ENCODE measurements around the gene ANKH. TPM values are rescaled to one million over a fixed set of nuclear protein-coding genes. Genes with fewer than 3 reads are reported as not detected.
"Not testable (repeated sequence)": the region's sequence is repeated elsewhere in the genome, so short reads cannot be mapped to it uniquely, and the experiment has no call there.

The ANKH gene
- total and polyA plus RNA-seq, 5 donors from 2014 or later = 56.6 to 177 (median 63.2) TPM

DNA sequence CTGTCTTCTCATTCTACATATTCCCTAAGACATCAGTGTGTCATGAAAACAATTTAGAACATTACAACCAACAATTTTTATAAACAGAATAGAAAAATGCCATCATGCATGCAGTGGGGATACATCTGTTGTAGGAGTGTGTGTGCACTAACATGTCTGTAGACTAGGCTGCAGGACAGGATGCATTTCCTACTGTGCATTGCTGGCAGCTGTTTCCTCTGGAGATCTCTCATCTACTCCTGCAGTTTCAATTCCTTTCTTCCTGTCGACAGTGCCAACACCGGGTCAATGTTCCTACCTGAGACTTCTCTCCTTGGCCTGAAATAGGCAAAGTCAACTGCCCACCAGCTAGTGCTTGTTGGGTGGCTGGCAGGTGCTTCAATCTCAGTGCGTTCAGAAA is 69.8 kb downstream of the ANKH start:
- Mint-ChIP-seq H3K9me3 (no peaks in the 10 kb centered on the region), H3K4me3 (peak overlapping the region in 1 of 4 donors; percentile 21), H3K27me3 (no peaks in the 10 kb centered on the region), H3K36me3 (peaks cover 27% of the 10 kb centered on the region), H3K27ac (peak overlapping the region; percentile 1 to 72 (median 16)), H3K4me1 (peaks cover 54 to 85% (median 65%) of the 10 kb centered on the region in 4 donors)
- H3K9me3 ChIP-seq (ENCODE audit: control insufficient read depth in 2 of 2, low read length in 2 of 2) = no peaks in the 10 kb centered on the region
- H3K4me1 ChIP-seq (ENCODE audit: control insufficient read depth, insufficient read depth, low read length, poor library complexity, severe bottlenecking) = peaks cover 8% of the 10 kb centered on the region
- H3K27ac ChIP-seq (ENCODE audit: insufficient read depth, low read length, poor library complexity, severe bottlenecking) = no peak overlapping the region
- H3K27me3 ChIP-seq (ENCODE audit: control insufficient read depth, insufficient read depth, low read length) = no peaks in the 10 kb centered on the region
- H3K36me3 ChIP-seq (ENCODE audit: control insufficient read depth, insufficient read depth, low read length) = peaks cover 6% of the 10 kb centered on the region
- no peak for ATAC-seq (ENCODE audit: low read depth in 2 of 2)
- peak in 1 of 3 donors; percentile 50 for DNase-seq
- no peak overlapping the region for H3K4me3 ChIP-seq (ENCODE audit: low read depth, low read length)

DNA sequence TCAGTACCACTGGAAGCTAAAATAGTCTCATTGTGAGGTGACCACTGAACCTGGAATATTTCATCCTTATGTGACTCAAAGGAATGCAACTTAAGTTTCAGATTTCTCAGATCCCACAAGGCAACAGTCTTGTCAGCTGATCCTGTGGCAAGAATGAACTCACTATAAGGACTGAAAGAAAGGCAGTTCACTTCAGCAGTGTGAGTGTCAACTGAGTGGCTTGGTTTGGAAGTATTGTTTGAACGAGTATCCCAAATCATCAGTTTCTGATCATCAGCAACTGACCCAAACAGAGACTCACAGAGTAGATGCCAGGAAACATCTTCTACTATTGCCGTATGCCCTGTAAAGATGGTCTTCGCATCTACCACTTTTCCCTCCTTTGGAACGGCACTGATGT is 74.2 kb downstream of the ANKH start:
- H3K27me3 ChIP-seq (ENCODE audit: control insufficient read depth, insufficient read depth, low read length); H3K9me3 ChIP-seq (ENCODE audit: control insufficient read depth in 2 of 2, low read length in 2 of 2); H3K27me3 Mint-ChIP-seq; H3K4me3 ChIP-seq (ENCODE audit: low read depth, low read length); H3K4me3 Mint-ChIP-seq; H3K4me1 ChIP-seq (ENCODE audit: control insufficient read depth, insufficient read depth, low read length, poor library complexity, severe bottlenecking); ATAC-seq (ENCODE audit: low read depth in 2 of 2); DNase-seq; H3K9me3 Mint-ChIP-seq; H3K27ac ChIP-seq (ENCODE audit: insufficient read depth, low read length, poor library complexity, severe bottlenecking): not testable (repeated sequence)
- peaks cover 13% of the 10 kb centered on the region for H3K36me3 ChIP-seq (ENCODE audit: control insufficient read depth, insufficient read depth, low read length)
- peak overlapping the region in 1 of 3 donors; percentile 42 for H3K27ac Mint-ChIP-seq
- H3K36me3 Mint-ChIP-seq = peaks cover 30% of the 10 kb centered on the region
- H3K4me1 Mint-ChIP-seq = peaks cover 53 to 83% (median 66%) of the 10 kb centered on the region in 4 donors

DNA sequence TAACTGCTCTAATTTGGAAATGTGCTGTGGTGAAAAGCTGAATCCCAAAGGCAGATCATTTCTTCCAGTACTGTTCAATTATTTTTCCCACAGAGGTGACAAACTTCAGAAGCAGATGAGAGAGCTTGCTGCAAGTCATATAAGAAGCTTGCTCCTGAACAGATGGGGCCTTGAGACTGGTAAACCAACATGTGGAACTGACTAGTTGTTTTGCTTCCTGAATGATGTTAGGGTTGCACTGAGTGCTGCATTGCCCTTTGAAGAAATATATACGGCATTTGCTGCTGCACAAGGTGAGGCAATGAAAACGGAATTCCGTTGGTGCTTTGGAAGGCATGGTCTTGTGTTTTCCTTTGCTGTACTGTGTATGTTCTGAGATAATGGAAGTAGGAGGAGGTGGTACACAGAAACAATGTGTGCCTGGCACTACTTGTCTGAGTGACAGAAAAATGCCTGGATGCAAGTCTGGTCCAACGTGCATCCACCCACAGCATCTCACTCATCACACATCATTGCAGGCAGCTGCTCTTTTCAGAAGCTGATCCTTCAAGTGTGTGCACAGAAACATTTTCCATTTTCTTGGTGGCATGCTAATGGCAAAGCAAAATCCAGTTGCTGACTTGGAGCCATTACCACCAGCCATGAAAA is 76.9 kb downstream of the ANKH start:
- H3K4me1 ChIP-seq (ENCODE audit: control insufficient read depth, insufficient read depth, low read length, poor library complexity, severe bottlenecking) = peaks cover 23% of the 10 kb centered on the region
- no peaks in the 10 kb centered on the region for H3K27me3 ChIP-seq (ENCODE audit: control insufficient read depth, insufficient read depth, low read length)
- H3K4me1 Mint-ChIP-seq = peaks cover 43 to 85% (median 67%) of the 10 kb centered on the region in 4 donors
- H3K4me3 Mint-ChIP-seq = no peak overlapping the region
- no peaks in the 10 kb centered on the region for H3K27me3 Mint-ChIP-seq
- H3K36me3 Mint-ChIP-seq = peaks cover 37% of the 10 kb centered on the region
- peak overlapping the region in 2 of 3 donors; percentile 68 to 82 for H3K27ac Mint-ChIP-seq
- no peaks in the 10 kb centered on the region for H3K9me3 ChIP-seq (ENCODE audit: control insufficient read depth in 2 of 2, low read length in 2 of 2)
- no peak for DNase-seq
- no peak overlapping the region for H3K27ac ChIP-seq (ENCODE audit: insufficient read depth, low read length, poor library complexity, severe bottlenecking)
- H3K36me3 ChIP-seq (ENCODE audit: control insufficient read depth, insufficient read depth, low read length) = peaks cover 16% of the 10 kb centered on the region
- H3K4me3 ChIP-seq (ENCODE audit: low read depth, low read length) = no peak overlapping the region
- ATAC-seq (ENCODE audit: low read depth in 2 of 2) = no peak
- H3K9me3 Mint-ChIP-seq = no peaks in the 10 kb centered on the region

DNA sequence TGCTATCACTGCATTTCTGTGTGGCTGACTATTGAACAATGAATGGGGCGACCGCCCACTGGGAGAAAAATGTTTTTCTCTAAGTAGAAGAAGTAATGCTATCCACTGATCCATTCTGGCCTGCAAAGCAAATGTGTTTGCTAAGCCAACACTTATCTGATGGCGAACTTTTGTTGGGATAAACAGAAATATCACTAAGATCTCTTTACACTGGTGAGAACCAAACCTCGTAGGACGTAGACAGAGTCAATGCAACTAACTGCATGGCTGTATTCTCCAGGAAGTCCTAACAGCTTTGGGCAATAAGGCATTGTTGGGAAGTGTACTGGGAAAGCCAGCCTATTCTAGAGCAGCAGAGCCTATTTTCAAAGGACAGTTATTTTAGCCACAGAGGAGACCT is 77.7 kb downstream of the ANKH start:
- Histone ChIP-seq H3K9me3 (ENCODE audit: control insufficient read depth in 2 of 2, low read length in 2 of 2) (no peaks in the 10 kb centered on the region), H3K36me3 (ENCODE audit: control insufficient read depth, insufficient read depth, low read length) (peaks cover 16% of the 10 kb centered on the region), H3K4me1 (ENCODE audit: control insufficient read depth, insufficient read depth, low read length, poor library complexity, severe bottlenecking) (peaks cover 23% of the 10 kb centered on the region), H3K27ac (ENCODE audit: insufficient read depth, low read length, poor library complexity, severe bottlenecking) (no peak overlapping the region), H3K4me3 (ENCODE audit: low read depth, low read length) (no peak overlapping the region), H3K27me3 (ENCODE audit: control insufficient read depth, insufficient read depth, low read length) (no peaks in the 10 kb centered on the region)
- ATAC-seq (ENCODE audit: low read depth in 2 of 2) (no peak), DNase-seq (no peak)
- Mint-ChIP-seq H3K4me1 (peaks cover 36 to 82% (median 62%) of the 10 kb centered on the region in 4 donors), H3K27me3 (no peaks in the 10 kb centered on the region), H3K27ac (peak overlapping the region in 2 of 3 donors; percentile 61 to 82), H3K9me3 (no peaks in the 10 kb centered on the region), H3K4me3 (peak overlapping the region in 1 of 4 donors; percentile 20), H3K36me3 (peaks cover 35% of the 10 kb centered on the region)

DNA sequence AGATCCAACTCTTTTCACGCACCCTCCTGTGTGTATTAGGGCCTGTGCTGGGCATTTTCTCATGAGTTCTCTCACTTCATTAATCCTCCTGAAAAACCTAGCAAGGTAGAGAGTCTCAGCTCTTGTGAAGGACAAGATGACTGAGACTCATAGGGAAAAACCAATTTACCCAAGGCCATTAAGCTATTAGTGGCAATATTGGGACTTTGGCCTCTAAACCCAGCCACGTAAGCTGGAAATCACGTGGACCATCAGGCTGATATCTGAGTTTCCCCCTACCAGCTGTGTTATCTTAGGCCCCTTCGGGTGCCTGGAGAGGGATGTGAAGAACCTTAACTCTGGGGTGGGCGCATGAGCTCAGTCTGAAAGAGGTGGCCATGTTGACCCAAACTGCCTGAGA is 80.7 kb downstream of the ANKH start:
- Mint-ChIP-seq H3K4me1 (peaks cover 32 to 82% (median 59%) of the 10 kb centered on the region in 4 donors), H3K36me3 (peaks cover 41% of the 10 kb centered on the region), H3K9me3 (peaks cover 0 to 1% (median 0%) of the 10 kb centered on the region in 7 donors), H3K27me3 (no peaks in the 10 kb centered on the region), H3K4me3 (peak overlapping the region in 2 of 4 donors; percentile 35 to 52), H3K27ac (peak overlapping the region in 2 of 3 donors; percentile 60 to 86)
- Histone ChIP-seq H3K36me3 (ENCODE audit: control insufficient read depth, insufficient read depth, low read length) (peaks cover 19% of the 10 kb centered on the region), H3K4me3 (ENCODE audit: low read depth, low read length) (peak overlapping the region; percentile 7), H3K4me1 (ENCODE audit: control insufficient read depth, insufficient read depth, low read length, poor library complexity, severe bottlenecking) (peaks cover 23% of the 10 kb centered on the region), H3K27ac (ENCODE audit: insufficient read depth, low read length, poor library complexity, severe bottlenecking) (no peak overlapping the region), H3K9me3 (ENCODE audit: control insufficient read depth in 2 of 2, low read length in 2 of 2) (no peaks in the 10 kb centered on the region), H3K27me3 (ENCODE audit: control insufficient read depth, insufficient read depth, low read length) (no peaks in the 10 kb centered on the region)
- ATAC-seq (ENCODE audit: low read depth in 2 of 2) = no peak
- DNase-seq = no peak

DNA sequence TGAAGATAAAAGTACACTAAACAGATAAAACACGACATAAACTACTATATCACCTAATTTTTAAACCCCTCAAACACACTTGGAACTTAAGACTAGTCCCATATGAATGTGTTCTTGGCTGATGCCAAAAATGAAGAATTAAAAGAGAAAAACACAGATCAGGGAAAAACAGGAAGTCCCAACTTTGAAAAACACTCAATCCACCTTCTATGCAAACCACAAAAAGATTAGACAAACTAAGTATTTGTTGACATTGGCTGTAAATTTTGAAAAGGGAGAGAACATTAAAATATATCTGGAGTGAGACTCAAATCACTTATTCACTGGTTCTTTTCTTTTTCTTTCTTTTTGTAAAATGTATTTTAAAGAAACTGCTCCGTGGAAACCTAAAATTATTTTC is 81.4 kb downstream of the ANKH start:
- DNase-seq = no peak
- Histone ChIP-seq H3K36me3 (ENCODE audit: control insufficient read depth, insufficient read depth, low read length) (peaks cover 19% of the 10 kb centered on the region), H3K27ac (ENCODE audit: insufficient read depth, low read length, poor library complexity, severe bottlenecking) (no peak overlapping the region), H3K4me1 (ENCODE audit: control insufficient read depth, insufficient read depth, low read length, poor library complexity, severe bottlenecking) (peaks cover 23% of the 10 kb centered on the region), H3K27me3 (ENCODE audit: control insufficient read depth, insufficient read depth, low read length) (no peaks in the 10 kb centered on the region), H3K9me3 (ENCODE audit: control insufficient read depth in 2 of 2, low read length in 2 of 2) (no peaks in the 10 kb centered on the region), H3K4me3 (ENCODE audit: low read depth, low read length) (peak overlapping the region; percentile 17)
- Mint-ChIP-seq H3K36me3 (peaks cover 43% of the 10 kb centered on the region), H3K4me3 (peak overlapping the region; percentile 25 to 52 (median 35)), H3K4me1 (peaks cover 33 to 78% (median 59%) of the 10 kb centered on the region in 4 donors), H3K27ac (peak overlapping the region; percentile 82 to 86 (median 85)), H3K27me3 (no peaks in the 10 kb centered on the region), H3K9me3 (peaks cover 0 to 1% (median 0%) of the 10 kb centered on the region in 7 donors)
- ATAC-seq (ENCODE audit: low read depth in 2 of 2) = no peak

DNA sequence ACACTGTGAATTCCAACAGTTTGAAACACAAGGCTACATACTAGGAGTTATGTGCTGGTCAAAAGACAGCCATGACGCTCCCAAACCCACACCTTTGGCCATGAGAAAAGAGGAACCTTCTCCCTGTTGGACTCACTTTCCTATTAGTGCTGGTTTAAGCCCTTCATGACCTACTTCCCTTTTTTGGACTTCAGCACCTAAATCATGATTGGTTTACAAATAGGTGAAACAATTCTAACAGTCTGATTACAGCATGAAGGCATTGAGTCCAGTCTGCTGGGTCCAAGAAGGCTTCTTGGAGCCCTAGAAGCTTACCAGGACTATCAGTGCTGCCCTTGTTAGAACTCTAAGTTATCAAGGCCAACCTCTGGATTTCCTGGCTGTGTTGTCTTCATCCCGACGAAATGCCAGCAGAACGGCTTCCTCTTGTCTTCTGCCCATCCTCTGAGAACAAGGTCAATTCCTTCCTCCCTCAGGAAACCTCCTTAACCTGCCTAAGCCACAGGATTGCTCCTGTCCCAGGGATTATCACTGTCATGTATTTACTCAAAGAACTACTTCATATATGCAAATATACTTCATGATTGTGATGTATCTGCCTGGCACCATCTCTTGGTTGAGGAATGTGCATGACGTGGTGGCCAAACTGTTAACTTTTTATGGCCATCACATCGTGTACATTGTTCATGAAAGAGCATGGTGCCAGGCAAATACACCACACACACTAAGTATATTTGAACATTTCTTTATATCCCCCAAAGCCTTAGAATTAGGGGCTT is 83.6 kb downstream of the ANKH start:
- Histone ChIP-seq H3K27me3 (ENCODE audit: control insufficient read depth, insufficient read depth, low read length) (no peaks in the 10 kb centered on the region), H3K4me3 (ENCODE audit: low read depth, low read length) (no peak overlapping the region), H3K4me1 (ENCODE audit: control insufficient read depth, insufficient read depth, low read length, poor library complexity, severe bottlenecking) (peaks cover 23% of the 10 kb centered on the region), H3K9me3 (ENCODE audit: control insufficient read depth in 2 of 2, low read length in 2 of 2) (no peaks in the 10 kb centered on the region), H3K27ac (ENCODE audit: insufficient read depth, low read length, poor library complexity, severe bottlenecking) (no peak overlapping the region), H3K36me3 (ENCODE audit: control insufficient read depth, insufficient read depth, low read length) (peaks cover 7% of the 10 kb centered on the region)
- ATAC-seq (ENCODE audit: low read depth in 2 of 2) (no peak), DNase-seq (no peak)
- Mint-ChIP-seq H3K27ac (peak overlapping the region in 1 of 3 donors; percentile 77), H3K4me1 (peaks cover 26 to 86% (median 65%) of the 10 kb centered on the region in 4 donors), H3K4me3 (peak overlapping the region in 1 of 4 donors; percentile 14), H3K36me3 (peaks cover 40% of the 10 kb centered on the region), H3K27me3 (no peaks in the 10 kb centered on the region), H3K9me3 (peaks cover 0 to 1% (median 0%) of the 10 kb centered on the region in 7 donors)

Measured in CD4-positive, CD25-positive, alpha-beta regulatory T cell (primary cell).